Brain microvascular endothelial cell (primary cell): ENCODE data around the gene GCNT1.

Experiments used
- DNase-seq: peaks from one replicate; pipeline ENCODE4 v3.0.0-alpha.2; 2020
- H3K27ac ChIP-seq: fragments of 250-450 bp; sonication (Bioruptor Pico); 2 replicates; pipeline ENCODE4 v1.5.1; 2020; ENCODE audit warnings: mild to moderate bottlenecking, moderate library complexity
- H3K27me3 ChIP-seq: fragments of 250-450 bp; sonication (Bioruptor Pico); replicated peaks from 2 replicates; pipeline ENCODE4 v1.5.1; 2020; ENCODE audit warnings: mild to moderate bottlenecking
- H3K36me3 ChIP-seq: fragments of 250-450 bp; sonication (Bioruptor Pico); replicated peaks from 2 replicates; pipeline ENCODE4 v1.5.1; 2020; ENCODE audit warnings: mild to moderate bottlenecking
- H3K4me3 ChIP-seq: 2 replicates; pipeline ENCODE4 v1.5.1; 2011; ENCODE audit warnings: low read depth, mild to moderate bottlenecking, control low read depth, low read length, moderate library complexity
- CTCF ChIP-seq: IDR thresholded peaks from 2 replicates; pipeline ENCODE4 v1.5.1; 2011; ENCODE audit warnings: low read depth, mild to moderate bottlenecking, moderate library complexity, low read length, control low read depth, inconsistent platforms; ENCODE audit errors: missing control alignments
- in situ Hi-C: cut with HindIII; loops from 2 replicates; pipeline ENCODE4 v1.10.0; 2017; ENCODE audit warnings: low sequenced_read_pairs, low pct_ligation_motif_present

The GCNT1 gene

GRCh38 chr9:76438841-76439588 lies 20.0 kb upstream of the GCNT1 start:
- H3K27ac ChIP-seq, result no peak overlapping the region
- in situ Hi-C loops, result no loop called here
- H3K36me3 ChIP-seq, result no peaks in the 10 kb centered on the region
- no peak for DNase-seq
- H3K27me3 ChIP-seq, result no peaks in the 10 kb centered on the region
- no peak for TF ChIP-seq CTCF
- H3K4me3 ChIP-seq, result no peak overlapping the region

- DNase-seq, result peak; percentile 73
Measured at GRCh38 chr9:76441551-76442322, 17.2 kb upstream of the GCNT1 start.

GRCh38 chr9:76443887-76444286 lies 15.1 kb upstream of the GCNT1 start:
- no peak for DNase-seq
- no peak for TF ChIP-seq CTCF
- no peak overlapping the region for H3K4me3 ChIP-seq
- H3K27ac ChIP-seq, result no peak overlapping the region
- H3K27me3 ChIP-seq, result no peaks in the 10 kb centered on the region
- H3K36me3 ChIP-seq, result no peaks in the 10 kb centered on the region
- in situ Hi-C loops, result no loop called here

More at GRCh38 chr9:76441551-76442322, 17.2 kb upstream of the GCNT1 start:
- H3K27me3 ChIP-seq, result no peaks in the 10 kb centered on the region
- in situ Hi-C loops, result no loop called here
- H3K27ac ChIP-seq, result peak overlapping the region; percentile 37
- no peaks in the 10 kb centered on the region for H3K36me3 ChIP-seq
- no peak for TF ChIP-seq CTCF
- H3K4me3 ChIP-seq, result no peak overlapping the region

- Histone ChIP-seq H3K4me3 (no peak overlapping the region), H3K27me3 (no peaks in the 10 kb centered on the region), H3K27ac (no peak overlapping the region), H3K36me3 (no peaks in the 10 kb centered on the region)
- DNase-seq, result no peak
- in situ Hi-C loops, result no loop called here
- TF ChIP-seq CTCF, result no peak
Measured at GRCh38 chr9:76444322-76444929, 14.6 kb upstream of the GCNT1 start.

- in situ Hi-C loops, result no loop called here
Measured at GRCh38 chr9:76445976-76446375, 13.0 kb upstream of the GCNT1 start.

More at GRCh38 chr9:76445976-76446375, 13.0 kb upstream of the GCNT1 start:
- Histone ChIP-seq H3K27me3 (no peaks in the 10 kb centered on the region), H3K36me3 (no peaks in the 10 kb centered on the region), H3K4me3 (no peak overlapping the region), H3K27ac (no peak overlapping the region)
- no peak for TF ChIP-seq CTCF
- no peak for DNase-seq
